HG03066 (cell line): ENCODE measurements around the gene GRK2.

ENCODE experiments used
- ATAC-seq: cut with Tn5 transposase; IDR thresholded peaks from one replicate; pipeline ENCODE4 v1.9.1; 2021; ENCODE audit warnings: low read depth; ENCODE audit not compliant: unreplicated experiment

GRK2 gene

DNA sequence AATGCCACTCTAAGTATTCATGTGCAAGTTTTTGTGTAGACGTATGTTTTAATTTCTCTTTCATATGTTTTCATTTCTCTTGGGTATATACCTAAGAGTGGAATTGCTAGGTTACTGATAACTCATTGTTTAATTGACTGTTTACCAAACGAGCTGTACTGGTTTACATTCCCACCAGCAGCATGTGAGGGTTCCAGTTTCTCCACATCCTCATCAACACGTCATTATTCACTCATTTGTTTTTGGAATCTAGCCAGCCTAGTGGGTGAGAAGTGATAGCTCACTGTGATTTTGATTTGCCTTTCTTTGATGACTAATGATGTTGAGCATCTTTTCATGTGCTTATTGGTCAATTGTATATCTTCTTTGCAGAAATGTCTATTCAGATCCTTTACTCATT, 26.8 kb downstream of the GRK2 start:
- ATAC-seq, result no peak

DNA sequence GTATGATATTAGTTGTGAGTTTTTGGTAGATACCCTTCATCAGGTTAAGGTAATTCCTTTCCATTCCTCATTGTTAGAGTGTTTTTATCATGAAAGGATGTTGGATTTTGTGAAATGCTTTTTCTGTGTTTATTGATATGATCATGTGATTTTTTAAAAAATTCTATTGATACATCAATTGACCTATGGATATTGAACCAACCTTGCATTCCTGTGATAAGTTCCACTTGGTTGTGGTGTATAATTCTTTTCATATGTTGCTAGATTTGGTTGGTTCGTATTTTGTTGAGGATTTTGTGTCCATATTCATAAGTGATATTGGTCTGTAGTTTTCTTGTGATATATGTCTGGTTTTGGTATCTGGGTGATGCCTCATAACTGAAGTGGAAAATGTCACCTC, 29.6 kb downstream of the GRK2 start:
- ATAC-seq, result no peak

DNA sequence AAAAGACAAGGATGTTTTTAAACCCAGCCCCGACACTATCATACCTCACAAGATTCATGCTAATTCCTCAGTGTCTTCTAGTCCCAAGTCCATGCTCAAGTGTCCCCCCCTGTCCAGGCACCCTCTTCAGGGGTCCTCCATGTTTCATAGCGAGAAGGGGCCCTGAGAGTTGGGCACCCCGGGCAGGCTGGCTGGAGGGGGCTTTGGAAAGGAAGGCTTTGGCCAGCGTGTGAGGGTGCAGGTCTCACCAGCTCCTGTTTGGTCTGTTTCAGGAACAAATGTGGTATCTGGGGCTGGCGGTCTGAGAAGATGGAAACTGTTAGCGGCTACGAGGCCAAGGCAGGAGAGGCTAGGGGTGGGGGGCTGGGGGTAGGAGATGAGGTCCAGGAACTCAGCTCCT, 32.5 kb downstream of the GRK2 start:
- no peak for ATAC-seq

DNA sequence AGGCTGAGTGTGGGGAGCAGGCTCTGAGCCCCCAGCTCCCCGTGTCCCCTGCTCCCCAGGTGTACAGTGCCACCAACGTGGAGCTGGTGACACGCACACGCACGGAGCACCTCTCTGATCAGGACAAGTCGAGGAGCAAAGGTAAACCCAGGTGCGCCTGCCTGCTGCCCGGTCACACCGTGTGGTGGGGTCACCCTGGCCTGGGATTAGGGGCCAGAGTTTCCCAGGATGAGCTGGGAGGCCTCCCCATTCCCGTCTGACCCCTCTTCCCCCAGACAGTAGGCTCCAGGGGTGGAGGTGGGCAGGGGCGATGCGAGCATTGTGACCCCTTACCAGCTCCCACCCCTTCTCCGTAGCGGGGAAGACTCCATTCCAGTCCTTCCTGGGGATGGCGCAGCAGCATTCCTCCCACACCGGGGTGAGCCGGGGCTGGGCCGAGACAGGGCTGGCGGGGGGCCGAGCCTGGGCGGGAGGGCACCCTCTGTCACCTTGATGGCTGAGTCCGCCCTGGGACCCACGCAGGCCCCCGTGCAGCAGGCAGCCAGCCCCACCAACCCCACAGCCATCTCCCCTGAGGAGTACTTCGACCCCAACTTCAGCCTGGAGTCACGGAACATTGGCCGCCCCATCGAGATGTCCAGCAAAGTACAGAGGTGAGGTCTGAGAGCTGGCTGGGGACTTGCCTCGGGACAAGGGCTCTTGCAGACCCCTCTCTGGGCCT, 33.4 kb downstream of the GRK2 start:
- no peak for ATAC-seq

DNA sequence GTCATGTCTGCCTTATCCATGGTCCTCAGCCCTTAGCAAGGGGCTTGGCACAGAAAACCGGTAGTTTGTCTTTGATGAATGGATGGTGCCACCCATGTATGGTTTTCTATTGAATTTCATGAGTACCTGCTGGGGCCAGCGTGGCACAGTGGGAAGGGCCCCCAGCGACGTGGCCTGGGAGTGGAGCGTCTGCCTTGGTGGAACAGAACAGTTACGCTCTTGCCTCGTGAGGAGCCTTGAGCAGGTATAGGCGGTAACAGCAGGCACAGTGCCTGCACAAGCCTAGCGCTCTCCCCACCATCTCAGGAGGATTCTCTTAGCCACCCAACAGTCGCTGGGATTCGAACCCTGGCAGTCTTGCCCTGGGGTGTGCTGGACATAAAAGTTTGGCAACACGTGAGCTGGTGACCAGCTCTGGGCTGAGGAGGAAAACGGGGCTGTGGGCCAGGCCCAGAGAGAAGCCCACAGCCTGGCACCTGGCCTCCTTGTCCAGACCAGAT, 34.0 kb downstream of the GRK2 start:
- no peak for ATAC-seq

DNA sequence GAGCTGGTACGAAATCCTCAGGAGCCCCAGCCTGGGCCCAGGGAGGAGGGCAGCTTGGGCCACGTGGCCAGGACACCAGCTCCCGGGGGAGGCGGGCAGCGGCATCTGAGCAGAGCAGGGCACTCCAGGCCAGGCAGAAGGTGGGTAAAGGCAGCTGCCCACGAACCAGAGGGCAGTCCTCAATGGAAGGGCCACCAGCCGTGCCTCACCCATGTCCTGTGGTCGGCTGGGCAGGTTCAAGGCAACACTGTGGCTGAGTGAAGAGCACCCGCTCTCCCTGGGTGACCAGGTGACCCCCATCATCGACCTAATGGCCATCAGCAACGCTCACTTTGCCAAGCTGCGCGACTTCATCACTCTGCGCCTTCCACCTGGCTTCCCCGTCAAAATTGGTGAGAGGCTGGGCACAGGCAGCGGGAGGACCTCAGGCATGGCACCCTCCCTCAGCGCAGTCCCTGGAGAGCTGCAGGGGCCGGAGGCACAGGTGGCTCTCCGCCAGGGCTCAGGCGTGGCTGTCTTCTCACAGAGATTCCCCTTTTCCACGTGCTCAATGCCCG, 34.6 kb downstream of the GRK2 start:
- ATAC-seq, result no peak

DNA sequence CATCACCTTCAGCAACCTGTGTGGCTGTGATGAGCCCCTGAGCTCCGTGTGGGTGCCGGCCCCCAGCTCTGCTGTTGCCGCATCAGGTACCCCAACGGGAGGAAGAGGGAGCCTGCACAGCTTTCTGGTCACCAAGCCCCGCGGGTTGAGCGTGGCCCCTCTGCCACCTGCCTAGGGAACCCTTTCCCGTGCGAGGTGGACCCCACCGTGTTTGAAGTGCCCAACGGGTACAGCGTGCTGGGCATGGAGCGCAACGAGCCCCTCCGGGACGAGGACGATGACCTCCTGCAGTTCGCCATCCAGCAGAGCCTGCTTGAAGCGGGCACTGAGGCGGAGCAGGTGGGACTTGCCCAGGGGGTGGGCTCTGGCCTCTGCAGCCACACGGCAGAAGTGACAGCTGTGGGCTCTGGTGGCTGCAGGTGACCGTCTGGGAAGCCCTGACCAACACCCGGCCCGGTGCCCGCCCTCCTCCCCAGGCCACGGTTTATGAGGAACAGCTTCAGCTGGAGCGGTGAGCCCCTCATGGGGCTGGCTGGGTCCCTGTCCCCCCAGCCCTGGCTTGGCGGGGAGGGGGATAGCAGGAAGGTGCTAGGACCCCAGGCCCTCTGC, 35.1 kb downstream of the GRK2 start:
- ATAC-seq, result no peak

DNA sequence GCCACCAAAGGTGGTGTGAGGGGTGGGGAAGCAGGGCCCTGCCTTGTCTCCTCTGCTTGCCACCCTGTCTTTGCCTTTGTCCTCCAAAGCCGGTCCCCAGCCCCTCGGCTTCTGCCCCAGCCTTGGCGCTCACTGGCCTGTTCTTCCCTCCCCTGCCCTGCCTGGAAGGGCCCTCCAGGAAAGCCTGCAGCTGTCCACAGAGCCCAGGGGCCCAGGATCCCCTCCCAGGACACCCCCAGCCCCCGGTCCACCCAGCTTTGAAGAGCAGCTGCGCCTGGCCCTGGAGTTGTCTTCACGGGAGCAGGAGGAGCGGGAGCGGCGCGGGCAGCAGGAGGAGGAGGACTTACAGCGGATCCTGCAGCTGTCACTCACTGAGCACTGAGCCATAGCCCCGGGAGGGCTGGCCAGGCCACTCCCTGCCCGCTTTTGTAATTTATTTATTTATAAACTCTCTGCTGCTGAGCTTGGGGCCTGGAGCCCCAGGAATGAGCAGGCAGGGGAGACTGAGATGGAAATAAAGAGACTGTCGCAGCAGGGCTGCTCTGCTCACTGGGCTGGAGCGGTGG, 35.8 kb downstream of the GRK2 start:
- no peak for ATAC-seq

DNA sequence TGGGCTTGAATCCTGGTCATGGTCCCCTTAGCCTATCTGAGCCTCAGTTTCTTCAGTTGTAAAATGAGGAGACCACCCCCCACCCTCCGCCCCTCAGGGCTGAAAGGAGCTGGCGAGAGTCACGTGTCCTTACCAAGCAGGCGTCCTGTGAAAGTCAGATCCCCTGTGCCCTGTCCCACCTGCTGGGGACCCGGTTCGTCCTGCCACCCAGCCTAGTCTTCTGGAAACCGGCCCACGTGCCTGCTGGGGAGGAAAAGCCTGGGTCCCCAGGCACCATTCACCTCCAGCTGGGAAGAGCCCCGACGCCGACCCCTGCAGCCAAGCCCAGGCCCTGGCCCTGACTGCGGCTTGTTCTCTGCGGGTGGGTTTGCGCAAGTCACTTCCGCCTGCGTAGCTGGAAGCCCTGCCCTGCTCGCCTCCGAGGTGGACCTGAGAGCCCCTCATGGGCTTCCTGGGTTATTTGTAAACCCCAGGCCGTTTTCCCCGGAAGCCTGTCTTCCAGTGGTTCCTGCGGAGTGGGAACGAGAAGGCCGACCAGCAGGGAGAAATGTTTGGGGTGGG, 36.4 kb downstream of the GRK2 start:
- ATAC-seq, result no peak

DNA sequence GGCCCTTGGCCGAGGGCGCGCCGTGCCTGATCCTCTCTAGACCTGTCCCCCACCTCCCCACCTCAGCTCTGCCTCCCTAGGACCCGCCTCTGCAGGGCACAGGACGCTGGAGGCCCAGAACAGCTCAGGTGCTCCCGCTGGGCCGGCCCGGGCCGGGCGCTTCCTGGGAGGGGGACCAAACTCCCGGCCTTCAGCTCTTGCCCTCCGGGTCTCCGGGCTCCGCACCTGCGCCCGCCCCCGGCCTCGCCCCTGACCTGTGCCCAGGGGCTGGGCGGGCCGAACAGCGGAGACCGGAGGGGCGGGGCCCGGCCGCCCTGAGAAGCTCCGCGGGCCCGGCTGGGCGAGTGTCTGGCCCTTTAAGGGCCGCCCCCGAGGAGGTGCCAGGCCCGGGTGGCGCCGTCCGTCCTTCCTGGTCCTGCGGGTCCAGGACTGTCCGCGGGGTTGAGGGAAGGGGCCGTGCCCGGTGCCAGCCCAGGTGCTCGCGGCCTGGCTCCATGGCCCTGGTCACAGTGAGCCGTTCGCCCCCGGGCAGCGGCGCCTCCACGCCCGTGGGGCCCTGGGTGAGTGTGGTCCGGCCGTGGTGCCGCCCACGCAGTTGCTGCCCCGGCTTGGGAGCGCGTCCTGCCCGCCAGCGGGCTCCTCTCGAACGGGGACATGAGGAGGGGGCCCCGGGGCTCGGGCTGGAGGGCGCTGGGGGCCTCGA, 37.0 kb downstream of the GRK2 start, which contains the start of gene SSH3:
TSS of gene SSH3 (plus strand) at position 399 of the 703 bp plus-strand sequence. CDS start at position 495, 96 bp downstream.
- ATAC-seq, result no peak

DNA sequence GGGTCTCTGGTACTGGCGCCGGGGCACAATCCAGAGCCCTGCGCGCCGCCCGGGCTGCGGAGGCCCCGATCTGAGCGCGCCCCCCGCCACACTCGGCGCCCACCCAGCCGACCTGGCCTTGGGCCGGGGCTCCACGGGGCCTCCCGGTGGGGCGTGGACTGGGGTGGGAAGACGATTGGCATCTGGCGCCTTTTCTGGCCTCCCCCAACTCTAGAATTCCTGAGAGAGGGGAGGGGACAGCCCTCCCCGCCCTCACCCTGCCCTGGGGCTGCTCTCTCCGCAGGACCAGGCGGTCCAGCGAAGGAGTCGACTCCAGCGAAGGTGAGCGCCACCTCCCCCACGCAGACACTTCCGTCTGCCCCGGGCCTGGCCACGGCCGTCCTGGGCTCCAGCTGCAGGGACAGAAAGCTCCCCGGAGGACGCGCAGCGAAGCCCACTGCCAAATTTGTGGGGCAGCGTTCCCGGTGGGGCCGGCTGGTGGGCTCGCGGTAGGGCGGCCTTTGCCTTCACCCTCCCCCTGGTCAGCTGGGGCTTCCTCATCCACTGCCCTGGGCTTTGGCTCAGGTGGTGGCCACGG, 37.6 kb downstream of the GRK2 start:
- ATAC-seq, result no peak

DNA sequence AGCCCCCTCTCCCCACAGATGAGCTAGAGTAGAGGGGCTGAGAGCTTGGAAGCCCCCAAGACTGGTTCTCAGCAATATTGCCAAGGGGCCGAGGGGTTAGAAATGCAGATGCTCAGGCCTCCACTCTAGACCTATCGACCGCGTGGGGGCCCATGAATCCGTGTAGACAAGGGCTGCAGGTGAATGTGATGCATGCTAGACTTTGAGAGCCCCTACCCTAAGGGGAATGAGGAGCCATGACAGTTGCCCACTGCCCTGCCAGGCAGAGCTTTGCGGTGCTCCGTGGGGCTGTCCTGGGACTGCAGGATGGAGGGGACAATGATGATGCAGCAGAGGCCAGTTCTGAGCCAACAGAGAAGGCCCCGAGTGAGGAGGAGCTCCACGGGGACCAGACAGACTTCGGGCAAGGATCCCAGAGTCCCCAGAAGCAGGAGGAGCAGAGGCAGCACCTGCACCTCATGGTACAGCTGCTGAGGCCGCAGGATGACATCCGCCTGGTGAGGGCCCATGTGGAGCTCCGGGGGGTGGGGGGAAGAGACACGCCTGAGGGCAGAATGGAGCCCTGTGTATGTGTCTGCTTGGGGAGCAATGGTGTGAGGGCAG, 38.3 kb downstream of the GRK2 start:
- ATAC-seq, result no peak

DNA sequence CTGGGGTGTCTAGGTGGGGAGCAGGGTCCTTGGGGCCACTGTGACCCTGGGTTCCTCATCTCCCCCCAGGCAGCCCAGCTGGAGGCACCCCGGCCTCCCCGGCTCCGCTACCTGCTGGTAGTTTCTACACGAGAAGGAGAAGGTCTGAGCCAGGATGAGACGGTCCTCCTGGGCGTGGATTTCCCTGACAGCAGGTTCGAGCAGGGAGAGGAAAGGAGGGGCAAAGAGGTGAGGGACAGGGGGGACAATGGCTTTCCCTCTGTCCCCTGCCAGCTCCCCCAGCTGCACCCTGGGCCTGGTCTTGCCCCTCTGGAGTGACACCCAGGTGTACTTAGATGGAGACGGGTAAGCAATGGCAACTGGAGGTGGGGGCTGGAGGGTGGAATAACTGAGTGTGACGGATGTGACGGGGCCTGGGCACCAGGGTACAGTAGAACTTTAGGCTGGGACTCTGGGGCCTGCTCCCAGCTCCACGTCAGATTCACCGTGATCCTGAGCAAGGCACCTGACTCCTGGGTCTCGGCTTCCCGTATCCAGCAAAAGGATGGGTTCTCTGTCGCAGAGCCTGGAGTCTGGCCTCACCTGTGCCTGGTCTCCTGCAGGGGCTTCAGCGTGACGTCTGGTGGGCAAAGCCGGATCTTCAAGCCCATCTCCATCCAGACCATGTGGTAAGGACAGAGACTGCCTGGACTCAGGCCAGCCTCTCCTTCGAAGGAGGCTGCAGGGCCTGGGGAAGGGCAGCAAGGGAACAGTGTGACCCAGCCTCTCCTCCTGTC, 40.7 kb downstream of the GRK2 start:
- no peak for ATAC-seq

DNA sequence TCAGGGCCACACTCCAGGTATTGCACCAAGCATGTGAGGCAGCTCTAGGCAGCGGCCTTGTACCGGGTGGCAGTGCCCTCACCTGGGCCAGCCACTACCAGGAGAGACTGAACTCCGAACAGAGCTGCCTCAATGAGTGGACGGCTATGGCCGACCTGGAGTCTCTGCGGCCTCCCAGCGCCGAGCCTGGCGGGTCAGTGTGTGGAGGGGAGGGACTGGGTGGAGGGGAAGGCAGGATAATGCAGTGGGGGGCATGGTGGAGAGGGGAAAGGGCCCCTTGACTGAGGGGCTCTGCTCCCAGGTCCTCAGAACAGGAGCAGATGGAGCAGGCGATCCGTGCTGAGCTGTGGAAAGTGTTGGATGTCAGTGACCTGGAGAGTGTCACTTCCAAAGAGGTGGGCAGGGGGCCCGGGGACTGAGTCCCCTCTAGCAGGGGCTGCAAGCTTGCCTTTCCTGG, 41.3 kb downstream of the GRK2 start:
- no peak for ATAC-seq

DNA sequence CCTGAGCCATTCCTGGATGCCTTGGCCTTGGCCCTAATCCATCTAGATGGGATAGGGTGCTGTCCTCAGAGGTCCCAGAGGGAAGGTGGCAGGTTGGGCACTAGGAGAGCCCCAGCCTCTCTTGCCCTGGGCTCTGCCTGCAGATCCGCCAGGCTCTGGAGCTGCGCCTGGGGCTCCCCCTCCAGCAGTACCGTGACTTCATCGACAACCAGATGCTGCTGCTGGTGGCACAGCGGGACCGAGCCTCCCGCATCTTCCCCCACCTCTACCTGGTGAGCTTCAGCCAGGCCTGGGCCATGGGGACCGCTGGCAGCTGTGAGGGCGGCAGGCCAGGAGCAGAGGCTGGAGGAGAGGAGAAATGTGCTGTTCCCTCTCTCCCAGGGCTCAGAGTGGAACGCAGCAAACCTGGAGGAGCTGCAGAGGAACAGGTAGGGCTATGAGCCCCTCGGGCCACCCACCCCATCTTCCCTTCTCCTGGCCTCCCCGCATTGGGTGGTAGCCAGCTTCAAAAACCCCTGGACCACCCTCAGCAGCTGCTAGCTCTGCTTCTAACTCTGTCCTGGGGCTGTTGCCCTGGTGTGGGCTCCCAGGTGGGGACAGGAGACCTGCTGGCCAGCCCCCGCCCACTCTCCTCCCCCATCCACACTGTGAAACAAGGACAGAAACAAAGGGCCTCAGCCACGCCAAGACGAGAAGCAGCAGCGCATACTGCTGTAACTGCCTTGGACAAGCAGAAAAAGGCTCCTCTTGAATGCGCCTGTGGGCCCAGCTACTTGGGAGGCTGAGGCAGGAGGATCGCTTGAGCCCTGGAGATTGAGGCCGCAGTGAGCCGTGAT, 42.0 kb downstream of the GRK2 start:
- no peak for ATAC-seq

DNA sequence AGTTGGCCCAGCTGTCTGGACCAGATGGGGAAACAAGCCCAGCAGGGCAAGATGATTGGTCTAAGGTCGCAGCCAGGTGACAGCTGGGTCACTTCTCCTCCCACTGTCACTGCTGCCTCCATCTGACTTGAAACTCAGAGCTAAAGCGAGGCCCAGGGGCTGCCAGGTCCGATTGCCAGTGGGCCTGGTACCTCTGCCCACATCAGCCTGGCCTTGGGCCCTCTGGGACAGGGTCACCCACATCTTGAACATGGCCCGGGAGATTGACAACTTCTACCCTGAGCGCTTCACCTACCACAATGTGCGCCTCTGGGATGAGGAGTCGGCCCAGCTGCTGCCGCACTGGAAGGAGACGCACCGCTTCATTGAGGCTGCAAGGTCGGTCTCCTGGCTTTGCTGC, 42.9 kb downstream of the GRK2 start:
- ATAC-seq, result no peak

DNA sequence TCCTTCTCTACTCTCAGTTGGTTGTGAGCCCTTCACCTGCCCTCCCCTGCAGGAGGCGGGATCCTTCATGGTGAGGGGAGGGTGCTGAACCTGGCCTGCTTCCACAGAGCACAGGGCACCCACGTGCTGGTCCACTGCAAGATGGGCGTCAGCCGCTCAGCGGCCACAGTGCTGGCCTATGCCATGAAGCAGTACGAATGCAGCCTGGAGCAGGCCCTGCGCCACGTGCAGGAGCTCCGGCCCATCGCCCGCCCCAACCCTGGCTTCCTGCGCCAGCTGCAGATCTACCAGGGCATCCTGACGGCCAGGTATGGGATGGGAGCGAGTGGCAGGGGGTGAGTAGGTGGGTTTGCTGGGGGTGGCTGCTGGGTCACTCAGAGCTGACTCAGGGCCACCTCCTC, 43.4 kb downstream of the GRK2 start:
- no peak for ATAC-seq
